Measurements from ENCODE around the gene ZNF451.
"Not testable (repeated sequence)": the region's sequence is repeated elsewhere in the genome, so short reads cannot be mapped to it uniquely, and the experiment has no call there.

The ZNF451 gene

GRCh38 chr6:57089687-57090457 lies at the start of gene ZNF451:
Gene ZNF451, plus strand, starts transcription at chr6:57090188. Its CDS starts 66 bp downstream, at chr6:57090254.
- FAIRE-seq = peak; percentile 92
- DNase-seq (ENCODE audit: insufficient read length, low spot score) = peak; percentile 95
- peak; percentile 91 for TF ChIP-seq POLR2A (IDR thresholded peaks at IDR 0.05; ENCODE audit: low read depth, low read length)

GRCh38 chr6:57044061-57044460 lies 45.9 kb upstream of the ZNF451 start:
- not testable (repeated sequence) for DNase-seq (ENCODE audit: insufficient read length, low spot score)

DNA sequence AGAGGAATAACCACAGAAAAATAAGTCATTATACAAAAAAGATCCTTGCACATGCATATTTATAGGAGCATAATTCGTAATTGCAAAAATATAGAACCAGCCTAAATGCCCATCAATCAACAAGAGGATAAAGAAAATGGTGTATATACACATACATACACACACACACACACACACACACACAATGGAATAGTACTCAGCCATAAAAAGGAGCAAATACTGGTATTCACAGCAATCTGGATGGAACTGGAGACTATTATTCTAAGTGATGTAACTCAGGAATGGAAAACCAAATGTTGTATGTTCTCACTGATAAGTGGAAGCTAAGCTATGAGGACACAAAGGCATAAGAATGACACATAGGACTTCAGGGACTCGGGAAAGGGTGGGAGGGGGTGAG lies 45.4 kb upstream of the ZNF451 start:
- no peak for FAIRE-seq
- TF ChIP-seq POLR2A (IDR thresholded peaks at IDR 0.05; ENCODE audit: low read depth, low read length) = no peak
- DNase-seq (ENCODE audit: insufficient read length, low spot score) = no peak

More at GRCh38 chr6:57044061-57044460, 45.9 kb upstream of the ZNF451 start:
- not testable (repeated sequence) for FAIRE-seq

DNA sequence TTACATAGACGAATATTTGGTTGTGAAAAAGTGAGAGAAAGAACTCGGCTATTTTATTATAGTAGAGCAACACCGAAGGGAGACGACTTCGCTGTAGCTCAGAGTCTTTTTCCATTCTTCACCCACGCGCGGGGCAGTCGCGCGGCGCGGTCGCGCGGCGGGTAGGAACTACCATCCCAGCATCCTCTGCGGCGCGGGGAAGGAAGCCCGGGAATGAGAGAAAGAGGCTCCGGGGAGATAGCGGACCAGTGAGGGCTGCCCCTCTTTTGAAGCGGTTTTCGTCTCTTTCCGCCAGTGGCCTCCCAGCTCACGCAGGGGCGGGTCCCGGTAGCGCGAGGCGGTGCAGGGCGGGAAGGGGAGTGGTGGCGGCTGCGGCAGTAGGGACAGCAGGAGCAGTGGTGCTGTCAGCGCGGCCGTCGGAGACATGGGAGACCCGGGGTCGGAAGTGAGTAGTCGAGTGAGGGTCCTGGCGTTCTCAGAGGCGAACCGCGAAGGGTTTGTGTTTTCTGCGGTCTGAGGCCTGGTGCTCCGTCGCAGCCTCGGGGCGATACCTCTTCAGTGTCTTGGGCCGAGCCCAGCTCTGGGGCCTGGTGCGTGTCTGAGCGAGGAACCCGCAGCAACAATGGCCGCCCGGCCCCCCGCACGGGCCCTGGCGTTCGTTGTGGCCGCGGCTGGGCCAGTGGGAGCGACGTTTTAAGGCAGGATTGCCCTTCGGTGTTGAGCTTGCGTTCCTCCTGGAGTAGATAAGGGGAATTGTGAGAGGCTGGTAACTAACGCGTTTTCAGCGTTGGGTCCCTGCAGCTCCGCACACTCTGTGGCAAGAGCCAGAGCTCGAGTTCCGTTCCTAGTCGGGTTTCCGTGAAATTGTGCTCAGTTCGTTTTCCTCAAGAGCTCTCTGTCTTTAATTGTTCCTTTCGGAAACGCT lies 43.4 kb upstream of the ZNF451 start, which contains the start of gene KIAA1586:
Gene KIAA1586, plus strand, starts transcription at position 362 of the 925 bp plus-strand sequence. Its CDS starts 63 bp downstream, at position 425.
- peak; percentile 69 for FAIRE-seq

GRCh38 chr6:57047257-57047585 lies 42.8 kb upstream of the ZNF451 start:
- FAIRE-seq; DNase-seq (ENCODE audit: insufficient read length, low spot score): not testable (repeated sequence)

More for the DNA sequence above, 43.4 kb upstream of the ZNF451 start, which contains the start of gene KIAA1586:
- peak; percentile 89 for TF ChIP-seq POLR2A (IDR thresholded peaks at IDR 0.05; ENCODE audit: low read depth, low read length)
- DNase-seq (ENCODE audit: insufficient read length, low spot score) = peak; percentile 91

GRCh38 chr6:57047859-57048258 lies 42.1 kb upstream of the ZNF451 start:
- not testable (repeated sequence) for FAIRE-seq; DNase-seq (ENCODE audit: insufficient read length, low spot score)

- no peak for FAIRE-seq
- no peak for DNase-seq (ENCODE audit: insufficient read length, low spot score)
- TF ChIP-seq POLR2A (IDR thresholded peaks at IDR 0.05; ENCODE audit: low read depth, low read length) = no peak
Observed at GRCh38 chr6:57048577-57048976, 41.4 kb upstream of the ZNF451 start.

DNA sequence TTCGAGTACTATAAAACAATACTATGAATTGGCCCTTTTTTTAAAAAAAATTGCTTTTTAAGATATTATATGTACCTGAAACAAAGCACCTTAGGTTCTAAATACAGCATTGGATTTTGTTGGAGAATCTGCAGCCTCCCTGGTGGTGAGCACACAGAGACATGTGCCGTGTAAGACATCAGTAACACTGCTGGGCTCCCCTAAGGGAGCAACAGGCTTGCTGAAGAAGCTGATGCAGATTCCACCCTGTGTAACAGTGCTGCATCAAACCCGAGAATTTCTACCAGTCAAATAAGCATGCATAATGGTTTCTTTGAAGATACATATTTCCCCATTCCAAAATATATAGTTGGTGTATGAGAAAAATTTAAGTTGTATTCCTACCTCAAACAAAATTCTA lies 26.1 kb upstream of the ZNF451 start:
- no peak for FAIRE-seq
- TF ChIP-seq POLR2A (IDR thresholded peaks at IDR 0.05; ENCODE audit: low read depth, low read length) = no peak

GRCh38 chr6:57064809-57065208 lies 25.2 kb upstream of the ZNF451 start:
- DNase-seq (ENCODE audit: insufficient read length, low spot score) (no peak), FAIRE-seq (no peak)
- no peak for TF ChIP-seq POLR2A (IDR thresholded peaks at IDR 0.05; ENCODE audit: low read depth, low read length)

More for the DNA sequence above, 26.1 kb upstream of the ZNF451 start:
- DNase-seq (ENCODE audit: insufficient read length, low spot score) = no peak

- TF ChIP-seq POLR2A (IDR thresholded peaks at IDR 0.05; ENCODE audit: low read depth, low read length) = no peak
- FAIRE-seq (no peak), DNase-seq (ENCODE audit: insufficient read length, low spot score) (no peak)
Observed at GRCh38 chr6:57068061-57068460, 21.9 kb upstream of the ZNF451 start.

GRCh38 chr6:57069228-57069627 lies 20.8 kb upstream of the ZNF451 start:
- TF ChIP-seq POLR2A (IDR thresholded peaks at IDR 0.05; ENCODE audit: low read depth, low read length) = no peak
- FAIRE-seq = no peak
- no peak for DNase-seq (ENCODE audit: insufficient read length, low spot score)

- DNase-seq (ENCODE audit: insufficient read length, low spot score) = no peak
- TF ChIP-seq POLR2A (IDR thresholded peaks at IDR 0.05; ENCODE audit: low read depth, low read length) = no peak
- FAIRE-seq = no peak
Observed at GRCh38 chr6:57069920-57070331, 20.1 kb upstream of the ZNF451 start.

DNA sequence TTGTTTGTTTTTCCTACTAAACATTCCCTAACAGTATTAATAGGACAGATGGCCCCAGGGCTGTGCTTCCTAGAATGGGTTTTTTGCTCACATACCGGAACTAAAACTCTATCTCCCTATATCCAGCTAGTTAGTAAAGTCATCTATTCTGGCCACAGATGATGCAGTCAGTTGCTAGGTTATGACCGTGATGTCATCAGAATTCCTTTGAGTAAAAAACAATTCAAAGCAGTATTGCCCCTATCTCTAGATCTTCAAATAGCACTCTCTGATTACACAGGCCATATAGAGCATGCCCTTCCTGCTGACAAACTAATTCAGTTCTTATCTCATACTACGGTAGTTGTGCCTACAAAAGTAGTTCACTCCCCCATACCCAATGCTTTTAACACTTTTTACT lies 17.9 kb upstream of the ZNF451 start:
- TF ChIP-seq POLR2A (IDR thresholded peaks at IDR 0.05; ENCODE audit: low read depth, low read length) = no peak
- FAIRE-seq = no peak
- DNase-seq (ENCODE audit: insufficient read length, low spot score) = no peak

DNA sequence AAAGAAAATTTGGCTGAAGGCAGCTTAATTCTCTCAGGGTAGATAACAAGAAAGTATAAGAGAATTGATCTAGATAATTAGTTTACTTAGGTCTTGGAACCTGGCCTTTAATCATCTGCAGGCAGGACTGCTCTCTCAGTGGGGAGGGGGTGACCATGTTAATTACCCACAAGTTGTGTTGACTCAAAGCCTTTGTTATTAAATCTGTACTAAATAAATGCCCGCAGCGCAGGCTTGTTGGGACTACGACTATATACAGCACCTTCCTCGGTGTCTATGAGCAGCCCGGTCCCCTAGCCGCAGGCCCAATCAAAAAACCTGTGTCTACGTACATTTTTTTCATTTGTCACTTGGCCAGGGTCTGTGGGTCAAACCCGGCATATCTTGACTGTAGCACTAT lies 15.6 kb upstream of the ZNF451 start:
- FAIRE-seq (no peak), DNase-seq (ENCODE audit: insufficient read length, low spot score) (no peak)
- TF ChIP-seq POLR2A (IDR thresholded peaks at IDR 0.05; ENCODE audit: low read depth, low read length) = no peak

All from H54 (cell line).